Ishikawa (cell line): Measurements from ENCODE around the gene TCN2.

ENCODE experiments used
- EP300 ChIP-seq: IDR thresholded peaks from 2 replicates; pipeline ENCODE4 v1.6.1; 2012; ENCODE audit warnings: borderline replicate concordance
- RAD21 ChIP-seq: IDR thresholded peaks from 2 replicates; pipeline ENCODE4 v1.6.1; 2012; ENCODE audit warnings: low read depth
- TAF1 ChIP-seq: IDR thresholded peaks from 2 replicates; pipeline ENCODE4 v1.6.1; 2012; ENCODE audit warnings: low read depth, mild to moderate bottlenecking
- TCF12 ChIP-seq: IDR thresholded peaks from 2 replicates; pipeline ENCODE4 v1.6.1; 2012; ENCODE audit warnings: low read depth
- YY1 ChIP-seq: IDR thresholded peaks from 2 replicates; pipeline ENCODE4 v1.6.1; 2012; ENCODE audit warnings: low read depth
- TF ChIP-seq, protein P1 (sequence below): IDR thresholded peaks from 2 replicates; pipeline ENCODE4 v1.6.1; 2012; ENCODE audit warnings: low read depth, mild to moderate bottlenecking

- no peak for TF ChIP-seq YY1
- TF ChIP-seq TAF1: no peak
- TF ChIP-seq RAD21: no peak
- TF ChIP-seq, protein P1, sequence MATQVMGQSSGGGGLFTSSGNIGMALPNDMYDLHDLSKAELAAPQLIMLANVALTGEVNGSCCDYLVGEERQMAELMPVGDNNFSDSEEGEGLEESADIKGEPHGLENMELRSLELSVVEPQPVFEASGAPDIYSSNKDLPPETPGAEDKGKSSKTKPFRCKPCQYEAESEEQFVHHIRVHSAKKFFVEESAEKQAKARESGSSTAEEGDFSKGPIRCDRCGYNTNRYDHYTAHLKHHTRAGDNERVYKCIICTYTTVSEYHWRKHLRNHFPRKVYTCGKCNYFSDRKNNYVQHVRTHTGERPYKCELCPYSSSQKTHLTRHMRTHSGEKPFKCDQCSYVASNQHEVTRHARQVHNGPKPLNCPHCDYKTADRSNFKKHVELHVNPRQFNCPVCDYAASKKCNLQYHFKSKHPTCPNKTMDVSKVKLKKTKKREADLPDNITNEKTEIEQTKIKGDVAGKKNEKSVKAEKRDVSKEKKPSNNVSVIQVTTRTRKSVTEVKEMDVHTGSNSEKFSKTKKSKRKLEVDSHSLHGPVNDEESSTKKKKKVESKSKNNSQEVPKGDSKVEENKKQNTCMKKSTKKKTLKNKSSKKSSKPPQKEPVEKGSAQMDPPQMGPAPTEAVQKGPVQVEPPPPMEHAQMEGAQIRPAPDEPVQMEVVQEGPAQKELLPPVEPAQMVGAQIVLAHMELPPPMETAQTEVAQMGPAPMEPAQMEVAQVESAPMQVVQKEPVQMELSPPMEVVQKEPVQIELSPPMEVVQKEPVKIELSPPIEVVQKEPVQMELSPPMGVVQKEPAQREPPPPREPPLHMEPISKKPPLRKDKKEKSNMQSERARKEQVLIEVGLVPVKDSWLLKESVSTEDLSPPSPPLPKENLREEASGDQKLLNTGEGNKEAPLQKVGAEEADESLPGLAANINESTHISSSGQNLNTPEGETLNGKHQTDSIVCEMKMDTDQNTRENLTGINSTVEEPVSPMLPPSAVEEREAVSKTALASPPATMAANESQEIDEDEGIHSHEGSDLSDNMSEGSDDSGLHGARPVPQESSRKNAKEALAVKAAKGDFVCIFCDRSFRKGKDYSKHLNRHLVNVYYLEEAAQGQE: no peak
- no peak for TF ChIP-seq EP300
- TF ChIP-seq TCF12: no peak
Measured at GRCh38 chr22:30609260-30610185, 2.5 kb downstream of the TCN2 start.
